ENCODE measurements around the gene PLEKHA6.

Gene PLEKHA6

GRCh38 chr1:204285436-204286305 is 74.1 kb downstream of the PLEKHA6 start:
- DNase-seq = no peak

- DNase-seq = no peak
Observed at GRCh38 chr1:204284929-204285328, 74.8 kb downstream of the PLEKHA6 start.

- no peak for DNase-seq
Observed at GRCh38 chr1:204283711-204284651, 75.7 kb downstream of the PLEKHA6 start.

- DNase-seq = peak in 11 of 51 donors; percentile 30 to 61 (median 42)
Observed at GRCh38 chr1:204282761-204283221, 76.9 kb downstream of the PLEKHA6 start.

GRCh38 chr1:204280099-204280961 is 79.4 kb downstream of the PLEKHA6 start:
- DNase-seq = no peak

GRCh38 chr1:204278958-204279357 is 80.8 kb downstream of the PLEKHA6 start:
- peak in 1 of 51 donors; percentile 14 for DNase-seq

- DNase-seq = no peak
Observed at GRCh38 chr1:204278251-204278650, 81.5 kb downstream of the PLEKHA6 start.

- no peak for DNase-seq
Observed at GRCh38 chr1:204277563-204278219, 82.0 kb downstream of the PLEKHA6 start.

- peak in 6 of 51 donors; percentile 20 to 52 (median 31) for DNase-seq
Observed at GRCh38 chr1:204275695-204276370, 83.9 kb downstream of the PLEKHA6 start.

GRCh38 chr1:204274446-204274845 is 85.3 kb downstream of the PLEKHA6 start:
- no peak for DNase-seq

- DNase-seq = no peak
Observed at GRCh38 chr1:204272505-204272904, 87.2 kb downstream of the PLEKHA6 start.

- DNase-seq = peak in 1 of 51 donors; percentile 32
Observed at GRCh38 chr1:204271970-204272369, 87.8 kb downstream of the PLEKHA6 start.

- no peak for DNase-seq
Observed at GRCh38 chr1:204268101-204268500, 91.6 kb downstream of the PLEKHA6 start.

GRCh38 chr1:204267191-204267601 is 92.5 kb downstream of the PLEKHA6 start:
- peak in 36 of 51 donors; percentile 21 to 85 (median 62) for DNase-seq

- no peak for DNase-seq
Observed at GRCh38 chr1:204266504-204267034, 93.2 kb downstream of the PLEKHA6 start.

GRCh38 chr1:204265665-204266064 is 94.1 kb downstream of the PLEKHA6 start:
- DNase-seq = no peak

GRCh38 chr1:204264805-204265204 is 94.9 kb downstream of the PLEKHA6 start:
- no peak for DNase-seq

GRCh38 chr1:204263254-204263910 is 96.3 kb downstream of the PLEKHA6 start:
- peak in 8 of 51 donors; percentile 38 to 72 (median 54) for DNase-seq

Measured in hypothalamus (tissue), 51 donors.